Measurements from ENCODE around the gene DLL3. TPM values are rescaled to one million over a fixed set of nuclear protein-coding genes. Genes with fewer than 3 reads are reported as not detected.

DLL3 gene
- total RNA-seq, 1 experiment from 2014 or later = 0.72 TPM

GRCh38 chr19:39554701-39555311, 56.1 kb downstream of the DLL3 start:
- DNase-seq (ENCODE audit: low read depth) = no peak

GRCh38 chr19:39555883-39556282, 57.1 kb downstream of the DLL3 start:
- no peak for DNase-seq (ENCODE audit: low read depth)

Other genes with a start within 250 kb of the DLL3 start
- gene IFNL2, start 230.6 kb upstream of the DLL3 start, total RNA-seq (2014; rRNA removed; shearing (Covaris generic)) = not detected in 2 replicates
- not detected in 2 replicates for gene IFNL1, start 202.5 kb upstream of the DLL3 start, total RNA-seq (2014; rRNA removed; shearing (Covaris generic))
- gene LRFN1, start 178.1 kb upstream of the DLL3 start, total RNA-seq (2014; rRNA removed; shearing (Covaris generic)) = under 0.01 and 0.36 TPM in 2 replicates
- 0.36 and 0.59 TPM in 2 replicates for gene GMFG, start 162.9 kb upstream of the DLL3 start, total RNA-seq (2014; rRNA removed; shearing (Covaris generic))
- gene SAMD4B, start 156.5 kb upstream of the DLL3 start, total RNA-seq (2014; rRNA removed; shearing (Covaris generic)) = 41.5 and 48.8 TPM in 2 replicates
- 44.3 and 59.4 TPM in 2 replicates for gene PAF1, start 107.8 kb upstream of the DLL3 start, total RNA-seq (2014; rRNA removed; shearing (Covaris generic))
- gene MED29, start 107.6 kb upstream of the DLL3 start, total RNA-seq (2014; rRNA removed; shearing (Covaris generic)) = 22.2 and 39.5 TPM in 2 replicates
- 2.9 and 6.4 TPM in 2 replicates for gene ZFP36, start 92.1 kb upstream of the DLL3 start, total RNA-seq (2014; rRNA removed; shearing (Covaris generic))
- gene PLEKHG2, start 86.3 kb upstream of the DLL3 start, total RNA-seq (2014; rRNA removed; shearing (Covaris generic)) = 4.8 and 13.0 TPM in 2 replicates
- gene RPS16, start 63.0 kb upstream of the DLL3 start, total RNA-seq (2014; rRNA removed; shearing (Covaris generic)) = 107 and 123 TPM in 2 replicates
- 64.7 and 67.4 TPM in 2 replicates for gene SUPT5H, start 53.4 kb upstream of the DLL3 start, total RNA-seq (2014; rRNA removed; shearing (Covaris generic))
- gene TIMM50, start 18.1 kb upstream of the DLL3 start, total RNA-seq (2014; rRNA removed; shearing (Covaris generic)) = 86.2 and 88.2 TPM in 2 replicates
- gene SELENOV, start 16.2 kb downstream of the DLL3 start, total RNA-seq (2014; rRNA removed; shearing (Covaris generic)) = not detected in 2 replicates
- 5.3 and 8.8 TPM in 2 replicates for gene EID2B, start 33.9 kb downstream of the DLL3 start, total RNA-seq (2014; rRNA removed; shearing (Covaris generic))
- 17.1 and 19.0 TPM in 2 replicates for gene EID2, start 41.2 kb downstream of the DLL3 start, total RNA-seq (2014; rRNA removed; shearing (Covaris generic))
- gene LGALS13, start 103.6 kb downstream of the DLL3 start, total RNA-seq (2014; rRNA removed; shearing (Covaris generic)) = not detected in 2 replicates
- not detected in 2 replicates for gene LGALS16, start 157.0 kb downstream of the DLL3 start, total RNA-seq (2014; rRNA removed; shearing (Covaris generic))
- not detected in 2 replicates for gene LGALS14, start 205.5 kb downstream of the DLL3 start, total RNA-seq (2014; rRNA removed; shearing (Covaris generic))
- gene CLC, start 239.1 kb downstream of the DLL3 start, total RNA-seq (2014; rRNA removed; shearing (Covaris generic)) = not detected in 2 replicates

All from RPMI7951 (cell line).